Measurements from ENCODE around the gene FAHD1. TPM values are rescaled to one million over a fixed set of nuclear protein-coding genes. Genes with fewer than 3 reads are reported as not detected.

Gene FAHD1
- polyA plus RNA-seq, 3 donors, result 7.5 to 24.9 (median 17.3) TPM

- 90% methylated on average over 13 of the region's 18 CpGs for WGBS (ENCODE audit: insufficient coverage)
- H3K27me3 ChIP-seq (ENCODE audit: control insufficient read depth in 2 of 2, insufficient read depth in 2 of 2, low read length in 2 of 2), result no peaks in the 10 kb centered on the region
- no peaks in the 10 kb centered on the region for H3K4me1 ChIP-seq (ENCODE audit: control insufficient read depth in 1 of 2, insufficient read depth in 2 of 2, low read length in 2 of 2)
- H3K4me3 ChIP-seq (replicated peaks in 1 of 3; ENCODE audit: low read depth in 2 of 3, low read length in 3 of 3), result no peak overlapping the region
- H3K4me3 Mint-ChIP-seq, result no peak overlapping the region
- no peak overlapping the region for H2AFZ ChIP-seq (ENCODE audit: insufficient read depth, low read depth, low read length, poor library complexity, severe bottlenecking)
- no peak overlapping the region for H3K27ac Mint-ChIP-seq
- H3K79me2 ChIP-seq (ENCODE audit: insufficient read depth, low read length), result no peaks in the 10 kb centered on the region
- intact Hi-C loops (cut with micrococcal nuclease), result no loop called here
- no peak overlapping the region for H3K9ac ChIP-seq (ENCODE audit: insufficient read depth, low read length, poor library complexity, severe bottlenecking)
- peaks cover 11% of the 10 kb centered on the region for H4K20me1 ChIP-seq (ENCODE audit: insufficient read depth, low read length)
- H3K4me1 Mint-ChIP-seq, result no peaks in the 10 kb centered on the region
- no peak for DNase-seq
- H3K27ac ChIP-seq (ENCODE audit: low read depth in 1 of 2, low read length in 2 of 2), result no peak overlapping the region
- no peaks in the 10 kb centered on the region for H3K27me3 Mint-ChIP-seq (ENCODE audit: low read depth in 3 of 3)
- TF ChIP-seq CTCF (IDR thresholded peaks at IDR 0.05), result no peak
- peaks cover 39 to 68% of the 10 kb centered on the region in 2 donors for H3K36me3 Mint-ChIP-seq
- no peaks in the 10 kb centered on the region for H3K9me3 ChIP-seq (replicated peaks in 1 of 2; ENCODE audit: control insufficient read depth in 1 of 2, insufficient read depth in 1 of 2, low read length in 2 of 2)
- peaks cover 37 to 46% of the 10 kb centered on the region in 2 donors for H3K36me3 ChIP-seq (replicated peaks in 1 of 2; ENCODE audit: control insufficient read depth in 1 of 2, insufficient read depth in 2 of 2, low read length in 2 of 2)
- peaks cover 0 to 2% (median 0%) of the 10 kb centered on the region in 7 donors for H3K9me3 Mint-ChIP-seq
- no peak overlapping the region for H3K4me2 ChIP-seq (replicated peaks; ENCODE audit: extremely low read depth, low read length, poor library complexity, severe bottlenecking)
Observed at GRCh38 chr16:1808691-1809090, 18.3 kb upstream of the FAHD1 start.

GRCh38 chr16:1809281-1809801, 17.7 kb upstream of the FAHD1 start:
- H3K9me3 ChIP-seq (replicated peaks in 1 of 2; ENCODE audit: control insufficient read depth in 1 of 2, insufficient read depth in 1 of 2, low read length in 2 of 2), result no peaks in the 10 kb centered on the region
- no peak overlapping the region for H3K9ac ChIP-seq (ENCODE audit: insufficient read depth, low read length, poor library complexity, severe bottlenecking)
- Mint-ChIP-seq H3K27ac (no peak overlapping the region), H3K27me3 (ENCODE audit: low read depth in 3 of 3) (no peaks in the 10 kb centered on the region), H3K4me1 (no peaks in the 10 kb centered on the region), H3K4me3 (no peak overlapping the region), H3K9me3 (peaks cover 0 to 2% (median 0%) of the 10 kb centered on the region in 7 donors), H3K36me3 (peaks cover 44 to 75% of the 10 kb centered on the region in 2 donors)
- no peak overlapping the region for H2AFZ ChIP-seq (ENCODE audit: insufficient read depth, low read depth, low read length, poor library complexity, severe bottlenecking)
- intact Hi-C loops (cut with micrococcal nuclease), result no loop called here
- peaks cover 42 to 53% of the 10 kb centered on the region in 2 donors for H3K36me3 ChIP-seq (replicated peaks in 1 of 2; ENCODE audit: control insufficient read depth in 1 of 2, insufficient read depth in 2 of 2, low read length in 2 of 2)
- no peak for TF ChIP-seq CTCF (IDR thresholded peaks at IDR 0.05)
- H3K4me2 ChIP-seq (replicated peaks; ENCODE audit: extremely low read depth, low read length, poor library complexity, severe bottlenecking), result no peak overlapping the region
- DNase-seq, result no peak
- no peak overlapping the region for H3K4me3 ChIP-seq (replicated peaks in 1 of 3; ENCODE audit: low read depth in 2 of 3, low read length in 3 of 3)
- no peaks in the 10 kb centered on the region for H3K79me2 ChIP-seq (ENCODE audit: insufficient read depth, low read length)
- no peaks in the 10 kb centered on the region for H3K27me3 ChIP-seq (ENCODE audit: control insufficient read depth in 2 of 2, insufficient read depth in 2 of 2, low read length in 2 of 2)
- H3K27ac ChIP-seq (ENCODE audit: low read depth in 1 of 2, low read length in 2 of 2), result no peak overlapping the region
- H4K20me1 ChIP-seq (ENCODE audit: insufficient read depth, low read length), result peaks cover 14% of the 10 kb centered on the region
- H3K4me1 ChIP-seq (ENCODE audit: control insufficient read depth in 1 of 2, insufficient read depth in 2 of 2, low read length in 2 of 2), result no peaks in the 10 kb centered on the region
- WGBS (ENCODE audit: insufficient coverage), result 88% methylated on average over 23 of the region's 28 CpGs

Measured in CD14-positive monocyte (primary cell).